Body of pancreas (tissue), 4 donors: ENCODE measurements around the gene COL13A1. TPM values are rescaled to one million over a fixed set of nuclear protein-coding genes. Genes with fewer than 3 reads are reported as not detected.

Experiments used
- ATAC-seq: fragments of 150-250 bp; one replicate; pipeline ENCODE4 v1.9.1; 2016
- DNase-seq, 4 donors: peaks; one replicate each; pipeline ENCODE4 v3.0.0-alpha.2; 2019
- H3K27ac ChIP-seq, 4 donors: fragments of 200-600 bp; sonication (generic); 1 replicate in 3 of 4; 2 replicates in 1 of 4; pipeline versions ENCODE4 v1.5.1 to v1.6.1; 2016 to 2019; ENCODE audit warnings: mild to moderate bottlenecking in 1 of 4, mixed read lengths in 1 of 4, moderate library complexity in 1 of 4
- H3K27me3 ChIP-seq, 2 donors: fragments of 200-600 bp; sonication (generic); one replicate each; pipeline ENCODE4 v1.6.0; 2016; ENCODE audit warnings: mild to moderate bottlenecking in 1 of 2
- H3K36me3 ChIP-seq, 2 donors: fragments of 200-600 bp; sonication (generic); replicated peaks in 1 of 2; 2 replicates each; pipeline ENCODE4 v1.5.1; 2016; ENCODE audit warnings: low read depth in 2 of 2; ENCODE audit not compliant: insufficient read depth in 1 of 2
- H3K4me1 ChIP-seq: fragments of 200-600 bp; sonication (generic); one replicate; pipeline ENCODE4 v1.6.0; 2016
- H3K4me3 ChIP-seq, 2 donors: fragments of 200-600 bp; sonication (generic); 1 replicate in 1 of 2; 2 replicates in 1 of 2; pipeline ENCODE4 v1.5.1; 2016 to 2019
- H3K9me3 ChIP-seq, 3 donors: fragments of 200-600 bp; sonication (generic); 1 replicate in 2 of 3; 2 replicates in 1 of 3; pipeline ENCODE4 v1.5.1; 2016
- POLR2A ChIP-seq, 3 donors: fragments of 450-650 bp; IDR thresholded peaks; one replicate each; pipeline ENCODE4 v1.6.1; 2016; ENCODE audit warnings: antibody characterized with exemption in 3 of 3, mild to moderate bottlenecking in 2 of 3
- WGBS, 2 donors: methylation state at CpG; one replicate each; pipeline ENCODE4 v1.1.5; 2017; 5-methylcytosine and 5-hydroxymethylcytosine counted together
- intact Hi-C: fragments of 100-400 bp; cut with DNase I; formaldehyde crosslinking; loops from one replicate; pipeline ENCODE4 v1.15.1; 2023
- total RNA-seq, 2 donors: library from RNA; depleted of rRNA; stranded (reverse); fragments of >200 nt; gene quantifications; one replicate each; pipeline ENCODE4 v1.1.0, GENCODE V29; 2016
- TF ChIP-seq, protein P1 (sequence below), 7 experiments: fragments of 450-650 bp in 4 of 7; fragments of 200-600 bp in 3 of 7; sonication (generic) in 3 of 7; IDR thresholded peaks; one replicate each; pipeline ENCODE4 v1.5.1; 2016 to 2019; ENCODE audit warnings: antibody characterized with exemption in 7 of 7

Gene COL13A1
- total RNA-seq, 2 donors from 2014 or later: 2.3 TPM; not detected in 1

DNA sequence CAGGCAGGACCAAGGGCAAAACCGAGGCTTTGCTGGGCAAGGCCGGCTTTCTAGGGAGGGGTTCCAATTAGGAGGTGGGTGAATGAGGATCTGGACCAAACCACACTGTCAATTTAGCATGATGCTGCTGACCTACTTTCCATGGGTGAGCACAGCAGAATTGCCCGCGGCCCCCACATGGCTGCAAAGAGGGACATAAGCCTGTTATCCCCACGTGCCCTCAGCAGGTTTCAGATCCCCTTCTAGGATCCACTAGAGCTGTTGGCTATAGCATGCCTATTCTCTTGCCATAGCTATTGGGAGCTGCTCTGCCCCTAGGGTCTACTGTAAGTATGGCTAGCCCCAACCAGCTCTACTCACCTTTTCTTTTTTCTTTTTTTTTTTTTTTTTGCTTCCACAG, 102.8 kb downstream of the COL13A1 start:
- TF ChIP-seq, protein P1, sequence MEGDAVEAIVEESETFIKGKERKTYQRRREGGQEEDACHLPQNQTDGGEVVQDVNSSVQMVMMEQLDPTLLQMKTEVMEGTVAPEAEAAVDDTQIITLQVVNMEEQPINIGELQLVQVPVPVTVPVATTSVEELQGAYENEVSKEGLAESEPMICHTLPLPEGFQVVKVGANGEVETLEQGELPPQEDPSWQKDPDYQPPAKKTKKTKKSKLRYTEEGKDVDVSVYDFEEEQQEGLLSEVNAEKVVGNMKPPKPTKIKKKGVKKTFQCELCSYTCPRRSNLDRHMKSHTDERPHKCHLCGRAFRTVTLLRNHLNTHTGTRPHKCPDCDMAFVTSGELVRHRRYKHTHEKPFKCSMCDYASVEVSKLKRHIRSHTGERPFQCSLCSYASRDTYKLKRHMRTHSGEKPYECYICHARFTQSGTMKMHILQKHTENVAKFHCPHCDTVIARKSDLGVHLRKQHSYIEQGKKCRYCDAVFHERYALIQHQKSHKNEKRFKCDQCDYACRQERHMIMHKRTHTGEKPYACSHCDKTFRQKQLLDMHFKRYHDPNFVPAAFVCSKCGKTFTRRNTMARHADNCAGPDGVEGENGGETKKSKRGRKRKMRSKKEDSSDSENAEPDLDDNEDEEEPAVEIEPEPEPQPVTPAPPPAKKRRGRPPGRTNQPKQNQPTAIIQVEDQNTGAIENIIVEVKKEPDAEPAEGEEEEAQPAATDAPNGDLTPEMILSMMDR (IDR thresholded peaks at IDR 0.05): no peak
- TF ChIP-seq POLR2A (IDR thresholded peaks at IDR 0.05): no peak
- Histone ChIP-seq H3K27ac (no peak overlapping the region), H3K9me3 (no peaks in the 10 kb centered on the region), H3K4me3 (no peak overlapping the region), H3K36me3 (no peaks in the 10 kb centered on the region), H3K4me1 (no peaks in the 10 kb centered on the region), H3K27me3 (no peaks in the 10 kb centered on the region)
- ATAC-seq (no peak), DNase-seq (no peak)
- intact Hi-C loops: no loop called here
- 94 to 96% methylated on average over 5 of the region's 5 CpGs for WGBS, 2 donors

DNA sequence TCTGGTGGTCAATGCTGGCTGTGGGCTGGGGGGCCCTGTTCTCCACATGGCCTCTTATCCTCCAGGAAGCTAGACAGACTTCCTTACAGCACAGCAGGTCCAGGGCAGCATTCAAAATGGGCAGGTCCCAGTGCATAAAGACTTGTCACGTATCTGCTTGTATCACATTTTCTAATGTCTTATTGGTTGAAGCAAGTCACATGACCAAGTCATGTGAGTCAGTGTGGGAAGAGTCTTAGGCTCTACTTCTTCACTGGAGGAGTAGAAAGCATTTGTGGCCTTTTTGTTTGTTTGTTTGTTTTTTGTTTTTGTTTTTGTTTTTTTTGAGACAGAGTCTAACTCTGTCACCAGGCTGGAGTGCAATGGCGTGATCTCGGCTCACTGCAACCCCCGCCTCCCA, 104.7 kb downstream of the COL13A1 start:
- 91 to 92% methylated on average over 4 of the region's 4 CpGs for whole genome bisulfite sequencing, 2 donors
- Histone ChIP-seq H3K36me3 (no peaks in the 10 kb centered on the region), H3K27ac (no peak overlapping the region), H3K4me1 (no peaks in the 10 kb centered on the region), H3K4me3 (no peak overlapping the region), H3K27me3 (no peaks in the 10 kb centered on the region), H3K9me3 (no peaks in the 10 kb centered on the region)
- DNase-seq (no peak), ATAC-seq (no peak)
- intact Hi-C loops: no loop called here
- TF ChIP-seq, protein P1 (IDR thresholded peaks at IDR 0.05): no peak
- no peak for TF ChIP-seq POLR2A (IDR thresholded peaks at IDR 0.05)

DNA sequence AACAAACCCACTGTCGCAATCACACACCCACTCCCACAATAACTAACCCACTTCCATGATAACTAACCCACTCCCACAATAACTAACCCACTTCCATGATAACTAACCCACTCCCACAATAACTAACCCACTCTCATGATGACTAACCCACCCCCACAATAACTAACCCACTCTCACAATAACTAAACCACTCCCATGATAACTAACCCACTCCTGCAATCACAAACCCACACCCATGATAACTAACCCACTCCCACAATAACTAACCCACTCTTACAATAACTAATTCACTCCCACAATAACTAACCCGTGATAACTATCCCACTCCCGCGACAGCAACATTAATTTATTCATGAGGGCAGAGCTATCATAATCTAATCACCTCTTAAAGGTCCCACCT, 105.8 kb downstream of the COL13A1 start:
- ATAC-seq (no peak), DNase-seq (no peak)
- TF ChIP-seq, protein P1 (IDR thresholded peaks at IDR 0.05): no peak
- no peak for TF ChIP-seq POLR2A (IDR thresholded peaks at IDR 0.05)
- Histone ChIP-seq H3K36me3 (no peaks in the 10 kb centered on the region), H3K4me3 (no peak overlapping the region), H3K4me1 (peaks cover under 1% of the 10 kb centered on the region), H3K9me3 (no peaks in the 10 kb centered on the region), H3K27me3 (no peaks in the 10 kb centered on the region), H3K27ac (no peak overlapping the region)
- intact Hi-C loops: no loop called here
- WGBS, 2 donors: 69 to 76% methylated on average over 4 of the region's 4 CpGs

DNA sequence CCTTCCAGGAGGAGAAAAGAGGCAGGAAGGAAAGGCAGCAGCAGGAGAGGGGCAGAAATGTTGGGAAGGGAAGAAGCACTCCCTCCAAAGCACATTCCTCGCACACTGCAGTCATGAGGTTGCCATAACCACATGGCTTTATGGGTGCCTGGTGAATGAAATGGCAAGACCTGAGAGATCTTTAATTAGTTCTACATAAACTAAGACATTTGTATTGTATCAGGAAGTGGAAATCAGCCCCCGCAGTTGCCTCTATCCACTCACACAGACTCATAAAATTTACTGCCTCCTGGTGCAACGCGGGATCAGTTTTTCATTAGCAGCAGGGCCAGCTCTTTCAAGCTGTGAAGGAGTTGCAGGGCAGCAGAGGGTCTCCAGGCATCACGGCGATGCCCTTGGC, 106.4 kb downstream of the COL13A1 start:
- no peak for TF ChIP-seq POLR2A (IDR thresholded peaks at IDR 0.05)
- TF ChIP-seq, protein P1 (IDR thresholded peaks at IDR 0.05): no peak
- DNase-seq: no peak
- intact Hi-C loops: no loop called here
- H3K9me3 ChIP-seq: no peaks in the 10 kb centered on the region
- no peak for ATAC-seq
- no peaks in the 10 kb centered on the region for H3K36me3 ChIP-seq
- H3K4me3 ChIP-seq: no peak overlapping the region
- peaks cover 6% of the 10 kb centered on the region for H3K4me1 ChIP-seq
- 79 to 94% methylated on average over 6 of the region's 6 CpGs for WGBS, 2 donors
- no peak overlapping the region for H3K27ac ChIP-seq
- no peaks in the 10 kb centered on the region for H3K27me3 ChIP-seq

DNA sequence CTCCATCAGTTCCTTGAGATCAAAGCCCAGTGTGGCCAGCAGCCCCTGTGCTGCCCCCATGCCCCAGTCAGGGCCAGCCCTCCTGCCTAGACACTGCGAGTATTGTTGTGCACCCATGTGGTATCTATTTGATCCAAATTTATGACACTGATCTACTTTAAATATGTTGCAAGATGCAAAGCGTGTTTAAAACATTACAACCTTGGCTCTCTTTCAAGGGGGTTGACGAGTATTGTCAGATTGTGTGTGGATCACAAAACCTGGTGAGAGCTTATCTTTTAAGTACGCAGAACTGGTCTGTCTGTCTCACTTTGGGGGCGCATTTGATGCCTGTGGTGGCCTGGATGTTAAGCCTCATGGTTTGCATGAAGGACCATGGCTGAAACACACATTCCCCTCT, 108.9 kb downstream of the COL13A1 start:
- intact Hi-C loops: loop anchor here (10.0 kb wide), 1 partner anchor 126 kb away; no protein-coding TSS in a partner anchor
- no peak overlapping the region for H3K27ac ChIP-seq

More for the DNA sequence above, 108.9 kb downstream of the COL13A1 start:
- WGBS, 2 donors: 61 to 80% methylated on average over 5 of the region's 5 CpGs
- Histone ChIP-seq H3K27me3 (no peaks in the 10 kb centered on the region), H3K9me3 (no peaks in the 10 kb centered on the region), H3K4me3 (no peak overlapping the region), H3K36me3 (no peaks in the 10 kb centered on the region), H3K4me1 (peaks cover 6% of the 10 kb centered on the region)
- DNase-seq (no peak), ATAC-seq (no peak)
- TF ChIP-seq POLR2A (IDR thresholded peaks at IDR 0.05): no peak
- TF ChIP-seq, protein P1 (IDR thresholded peaks at IDR 0.05): no peak
